Hematopoietic multipotent progenitor cell treated with erythropoietin and hydrocortisone succinate and interleukin-3 and kit ligand, for 15 days (in vitro differentiated cells): ENCODE measurements around the gene ACER3.
"Not testable (repeated sequence)": the region's sequence is repeated elsewhere in the genome, so short reads cannot be mapped to it uniquely, and the experiment has no call there.

Source experiments
- DNase-seq: peaks from one replicate; pipeline ENCODE4 v3.0.0-alpha.2; 2015; ENCODE audit warnings: low spot score

ACER3 gene

DNA sequence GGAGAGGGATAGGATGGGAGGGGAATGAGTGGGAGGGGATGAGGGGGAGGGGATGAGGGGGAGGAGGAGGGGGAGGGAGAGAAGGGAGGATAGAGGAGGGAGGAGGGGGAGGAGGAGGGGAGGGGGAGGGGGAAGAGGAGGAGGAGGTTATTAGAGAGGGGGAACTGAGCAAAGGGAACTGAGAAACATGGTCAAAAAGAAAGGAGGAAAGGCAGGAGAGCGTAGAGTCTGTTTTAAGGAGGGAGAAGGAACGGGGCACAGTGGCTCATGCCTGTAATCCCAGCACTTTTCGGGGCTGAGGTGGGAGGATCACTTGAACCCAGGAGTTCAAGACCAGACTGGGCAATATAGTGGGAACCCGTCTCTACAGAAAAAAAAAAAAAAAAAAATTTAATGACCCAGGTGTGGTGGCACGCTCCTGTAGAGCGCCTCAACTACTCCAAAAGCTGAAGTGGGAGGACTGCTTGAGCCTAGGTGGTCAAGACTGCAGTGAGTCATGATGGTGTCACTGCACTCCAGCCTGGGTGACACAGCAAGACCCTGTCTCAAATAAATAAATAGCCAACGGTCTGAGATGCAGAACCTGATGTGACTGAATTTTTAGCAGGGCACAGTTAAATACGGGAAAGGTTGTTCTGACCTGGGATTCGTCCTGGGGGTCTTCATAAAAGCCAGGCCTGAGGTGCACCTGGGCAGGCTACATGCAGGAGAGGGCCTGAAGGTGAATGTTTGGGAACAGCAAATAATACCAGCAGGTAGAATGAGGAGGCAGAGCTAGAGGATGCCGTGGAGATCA is 177.5 kb downstream of the ACER3 start:
- DNase-seq = no peak

- DNase-seq = no peak
Measured at GRCh38 chr11:77038825-77039326, 178.2 kb downstream of the ACER3 start.

DNA sequence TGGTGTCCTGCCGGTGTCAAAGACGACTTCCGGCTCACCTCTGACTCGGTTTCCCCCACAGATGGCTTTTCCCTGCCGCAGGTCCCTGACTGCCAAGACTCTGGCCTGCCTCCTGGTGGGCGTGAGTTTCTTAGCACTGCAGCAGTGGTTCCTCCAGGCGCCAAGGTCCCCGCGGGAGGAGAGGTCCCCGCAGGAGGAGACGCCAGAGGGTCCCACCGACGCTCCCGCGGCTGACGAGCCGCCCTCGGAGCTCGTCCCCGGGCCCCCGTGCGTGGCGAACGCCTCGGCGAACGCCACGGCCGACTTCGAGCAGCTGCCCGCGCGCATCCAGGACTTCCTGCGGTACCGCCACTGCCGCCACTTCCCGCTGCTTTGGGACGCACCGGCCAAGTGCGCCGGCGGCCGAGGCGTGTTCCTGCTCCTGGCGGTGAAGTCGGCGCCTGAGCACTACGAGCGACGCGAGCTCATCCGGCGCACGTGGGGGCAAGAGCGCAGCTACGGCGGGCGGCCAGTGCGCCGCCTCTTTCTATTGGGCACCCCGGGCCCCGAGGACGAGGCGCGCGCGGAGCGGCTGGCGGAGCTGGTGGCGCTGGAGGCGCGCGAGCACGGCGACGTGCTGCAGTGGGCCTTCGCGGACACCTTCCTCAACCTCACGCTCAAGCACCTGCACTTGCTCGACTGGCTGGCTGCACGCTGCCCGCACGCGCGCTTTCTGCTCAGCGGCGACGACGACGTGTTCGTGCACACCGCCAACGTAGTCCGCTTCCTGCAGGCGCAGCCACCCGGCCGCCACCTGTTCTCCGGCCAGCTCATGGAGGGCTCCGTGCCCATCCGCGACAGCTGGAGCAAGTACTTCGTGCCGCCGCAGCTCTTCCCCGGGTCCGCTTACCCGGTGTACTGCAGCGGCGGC is 179.0 kb downstream of the ACER3 start:
- DNase-seq = peak; percentile 50

DNA sequence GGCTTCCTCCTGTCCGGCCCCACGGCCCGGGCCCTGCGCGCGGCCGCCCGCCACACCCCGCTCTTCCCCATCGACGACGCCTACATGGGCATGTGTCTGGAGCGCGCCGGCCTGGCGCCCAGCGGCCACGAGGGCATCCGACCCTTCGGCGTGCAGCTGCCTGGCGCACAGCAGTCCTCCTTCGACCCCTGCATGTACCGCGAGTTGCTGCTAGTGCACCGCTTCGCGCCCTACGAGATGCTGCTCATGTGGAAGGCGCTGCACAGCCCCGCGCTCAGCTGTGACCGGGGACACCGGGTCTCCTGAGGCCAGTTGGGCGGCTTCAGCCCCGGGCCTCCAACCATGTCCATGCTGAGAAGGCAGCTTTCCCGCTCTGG is 179.7 kb downstream of the ACER3 start:
- DNase-seq = no peak

DNA sequence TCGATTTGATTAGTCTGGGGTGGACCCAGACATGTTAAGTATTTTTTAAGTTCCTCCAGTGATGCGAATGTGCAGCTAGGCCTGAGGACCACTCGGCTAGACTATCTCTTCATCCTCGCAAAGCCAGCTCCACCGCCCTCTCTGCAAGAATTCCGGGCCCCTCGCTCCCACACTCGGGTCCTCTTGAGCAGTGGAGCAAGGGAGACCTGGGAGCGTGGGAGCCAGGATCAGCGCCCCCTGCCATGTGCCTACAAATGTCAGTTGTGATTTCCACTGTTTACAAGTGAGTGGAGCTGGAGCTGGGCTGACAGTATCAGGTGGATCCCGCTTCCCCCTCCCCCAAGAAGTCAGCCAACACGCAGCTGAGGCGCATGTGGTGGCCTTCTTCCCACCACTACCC is 180.2 kb downstream of the ACER3 start:
- DNase-seq = no peak

GRCh38 chr11:77042111-77042726 is 181.5 kb downstream of the ACER3 start:
- no peak for DNase-seq

DNA sequence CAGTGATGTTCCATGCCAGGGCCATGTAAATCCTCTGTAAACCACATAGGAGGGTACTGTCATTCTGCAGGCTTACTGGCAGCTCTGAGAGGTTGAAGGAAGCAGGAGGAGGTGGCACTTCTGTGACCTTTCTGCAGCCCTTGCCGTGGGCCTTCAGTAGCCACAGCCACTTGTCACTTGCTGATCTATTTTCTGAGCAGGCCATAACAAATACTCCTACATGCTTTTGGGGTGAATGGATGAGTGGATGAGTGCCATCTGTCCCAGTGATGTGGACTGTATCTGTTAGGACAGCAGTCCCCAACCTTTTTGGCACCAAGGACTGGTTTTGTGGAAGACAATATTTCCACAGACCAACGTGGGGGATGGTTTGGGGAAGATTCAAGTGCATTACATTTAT is 183.6 kb downstream of the ACER3 start:
- DNase-seq = no peak

DNA sequence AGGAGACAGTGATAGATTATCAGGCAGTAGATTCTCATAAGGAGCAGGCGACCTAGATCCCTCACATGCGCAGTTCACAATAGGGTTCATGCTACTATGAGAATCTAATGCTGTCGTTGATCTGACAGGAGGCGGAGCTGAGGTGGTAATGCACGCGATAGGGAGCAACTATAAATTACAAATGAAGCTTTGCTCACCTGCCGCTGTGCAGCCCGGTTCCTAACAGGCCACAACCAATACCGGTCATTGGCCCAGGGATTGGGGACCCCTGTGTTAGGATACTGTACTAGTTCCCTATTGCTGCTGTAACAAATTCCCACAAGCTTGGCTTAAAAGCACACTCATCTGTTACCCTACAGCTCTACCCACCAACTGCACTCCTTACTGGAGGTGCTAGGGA is 184.2 kb downstream of the ACER3 start:
- DNase-seq = no peak

- peak; percentile 76 for DNase-seq
Measured at GRCh38 chr11:77046060-77046501, 185.4 kb downstream of the ACER3 start.

GRCh38 chr11:77047007-77047927 is 186.5 kb downstream of the ACER3 start:
- DNase-seq = peak; percentile 97

GRCh38 chr11:77047928-77048446 is 187.3 kb downstream of the ACER3 start:
- not testable (repeated sequence) for DNase-seq

DNA sequence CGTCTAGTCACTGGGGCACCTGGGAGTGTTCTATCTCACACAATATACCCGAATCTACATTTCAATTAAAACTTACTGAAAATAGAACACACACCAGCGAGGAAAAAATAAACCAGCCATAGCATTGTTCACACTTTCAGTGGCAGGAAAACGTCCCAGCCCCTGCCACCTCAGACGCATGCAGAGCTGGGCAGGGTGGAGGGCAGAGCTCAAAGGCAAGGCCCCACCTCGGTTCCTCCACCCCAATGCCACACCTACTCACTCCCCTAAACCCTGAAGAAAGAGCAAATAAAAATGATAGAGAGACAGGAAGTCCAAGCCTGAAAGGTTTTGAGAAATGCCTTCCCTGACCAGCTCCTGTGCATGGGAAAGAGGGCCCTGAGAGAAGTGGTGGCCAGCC is 188.3 kb downstream of the ACER3 start:
- peak; percentile 47 for DNase-seq

DNA sequence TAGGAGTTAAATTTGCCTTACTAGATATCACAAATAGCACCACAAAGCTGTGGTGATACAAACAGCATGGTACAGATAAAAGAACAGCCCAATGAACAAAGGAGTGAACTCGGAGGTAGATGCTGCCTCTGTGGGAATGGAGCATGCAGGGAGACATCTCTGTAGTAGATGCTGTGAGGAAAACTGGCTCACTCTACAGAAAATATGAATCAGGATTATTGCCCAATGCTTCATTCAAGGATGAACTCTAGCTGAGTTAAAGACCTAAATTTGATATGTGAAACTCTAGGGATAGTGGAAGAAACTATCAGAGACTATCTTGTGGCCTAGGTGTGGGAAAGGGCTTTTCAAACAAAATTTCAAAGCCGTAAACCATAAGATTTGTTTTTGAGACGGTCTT is 190.8 kb downstream of the ACER3 start:
- no peak for DNase-seq

GRCh38 chr11:77052518-77052917 is 191.8 kb downstream of the ACER3 start:
- DNase-seq = no peak

- no peak for DNase-seq
Measured at GRCh38 chr11:77053217-77054015, 192.7 kb downstream of the ACER3 start.

- DNase-seq = no peak
Measured at GRCh38 chr11:77054084-77054483, 193.4 kb downstream of the ACER3 start.

DNA sequence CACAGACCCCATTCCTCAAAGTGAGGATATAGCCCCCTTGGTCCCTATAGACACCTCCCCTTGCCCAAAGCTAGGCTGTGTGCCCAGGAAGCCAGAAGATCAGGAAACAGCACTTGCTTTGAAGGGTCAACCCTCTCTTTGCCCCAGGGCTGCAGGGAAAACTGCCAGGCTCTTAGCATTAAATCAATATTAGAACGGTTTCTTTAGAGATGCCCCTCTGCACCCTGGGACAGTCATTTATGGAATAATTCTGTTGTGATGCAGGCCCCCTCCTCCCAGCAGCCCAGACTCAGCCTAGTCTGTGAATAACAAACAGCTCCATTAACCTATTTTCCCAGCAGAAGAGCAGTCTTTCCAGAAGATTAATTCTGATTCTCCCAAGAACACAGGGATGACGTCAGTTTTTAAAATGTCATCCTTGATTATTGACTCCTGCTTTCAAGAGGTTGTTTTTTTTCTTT is 194.4 kb downstream of the ACER3 start:
- DNase-seq = no peak

GRCh38 chr11:77055913-77056312 is 195.2 kb downstream of the ACER3 start:
- no peak for DNase-seq

DNA sequence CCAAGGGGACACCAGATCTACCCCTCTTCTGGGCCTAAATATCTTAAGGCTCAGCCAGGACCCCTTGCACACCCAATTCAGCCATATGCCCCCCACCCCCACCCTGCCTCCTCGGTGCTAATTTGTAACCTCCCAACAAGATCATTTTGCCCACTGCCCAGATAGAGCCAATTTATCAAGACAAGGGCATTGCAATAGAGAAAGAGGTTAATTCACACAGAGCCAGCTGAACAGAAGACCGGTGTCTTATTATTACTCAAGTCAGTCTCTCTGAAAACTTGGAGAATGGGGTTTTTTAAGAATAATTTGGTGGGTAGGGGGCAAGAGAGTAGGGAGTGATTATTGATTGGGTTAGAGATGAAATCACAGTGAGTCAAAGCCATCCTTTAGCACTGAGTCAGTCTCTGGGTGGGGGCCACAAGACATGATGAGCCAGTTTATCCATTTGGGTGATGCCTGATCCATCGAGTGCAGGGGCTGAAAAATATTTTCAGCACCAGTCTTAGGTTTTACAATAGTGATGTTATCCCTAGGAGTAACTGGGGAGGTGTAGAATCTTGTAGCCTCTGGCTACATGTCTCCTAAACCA is 196.2 kb downstream of the ACER3 start:
- no peak for DNase-seq
